Measurements from ENCODE around the gene SLC27A2.
"Not testable (repeated sequence)": the region's sequence is repeated elsewhere in the genome, so short reads cannot be mapped to it uniquely, and the experiment has no call there.

SLC27A2 gene

GRCh38 chr15:50164458-50164857 is 17.5 kb upstream of the SLC27A2 start:
- no peak for DNase-seq

GRCh38 chr15:50166216-50166615 is 15.8 kb upstream of the SLC27A2 start:
- no peak for DNase-seq

- DNase-seq, result no peak
Measured at GRCh38 chr15:50167110-50167509, 14.9 kb upstream of the SLC27A2 start.

GRCh38 chr15:50168379-50168778 is 13.6 kb upstream of the SLC27A2 start:
- DNase-seq, result no peak

DNA sequence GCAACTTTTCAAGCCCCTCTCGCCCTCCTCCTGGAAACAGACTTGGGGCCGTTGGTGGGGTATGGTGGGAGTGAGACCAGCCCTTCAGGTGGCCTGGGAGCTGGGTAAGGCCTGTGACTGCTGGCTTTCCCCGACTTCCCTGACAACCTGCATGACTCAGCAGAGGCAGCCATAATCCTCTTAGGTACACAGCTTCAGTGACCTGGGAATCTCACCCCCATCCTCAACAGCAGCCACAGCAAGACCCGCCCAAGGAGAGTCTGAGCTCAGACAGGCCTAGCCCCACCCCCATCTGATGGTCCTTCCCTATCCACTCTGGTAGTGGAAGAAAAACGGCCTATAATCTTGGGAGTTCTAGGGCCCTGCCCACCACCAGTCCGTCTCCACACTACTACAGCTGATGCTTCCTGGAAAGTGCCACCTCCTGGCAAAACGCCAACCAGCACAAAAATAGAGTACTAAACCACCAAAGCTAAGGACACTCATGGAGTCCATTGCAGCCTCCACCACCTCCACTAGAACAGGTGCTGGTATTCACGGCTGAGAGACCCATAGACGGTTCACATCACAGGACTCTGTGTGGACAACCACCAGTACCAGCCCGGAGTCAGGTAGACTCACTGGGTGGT is 13.1 kb upstream of the SLC27A2 start:
- no peak for DNase-seq

DNA sequence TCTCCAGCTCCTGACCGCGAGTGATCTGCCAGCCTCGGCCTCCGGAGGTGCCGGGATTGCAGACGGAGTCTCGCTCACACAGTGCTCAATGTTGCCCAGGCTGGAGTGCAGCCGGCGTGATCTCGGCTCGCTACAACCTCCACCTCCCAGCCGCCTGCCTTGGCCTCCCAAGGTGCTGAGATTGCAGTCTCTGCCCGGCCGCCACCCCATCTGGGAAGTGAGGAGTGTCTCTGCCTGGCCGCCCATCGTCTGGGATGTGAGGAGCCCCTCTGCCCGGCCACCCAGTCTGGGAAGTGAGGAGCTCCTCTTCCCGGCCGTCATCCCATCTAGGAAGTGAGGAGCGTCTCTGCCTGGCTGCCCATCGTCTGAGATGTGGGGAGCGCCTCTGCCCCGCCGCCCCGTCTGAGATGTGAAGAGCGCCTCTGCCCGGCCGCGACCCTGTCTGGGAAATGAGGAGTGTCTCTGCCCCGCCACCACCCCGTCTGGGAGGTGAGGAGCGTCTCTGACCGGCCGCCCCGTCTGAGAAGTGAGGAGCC is 9.6 kb upstream of the SLC27A2 start:
- not testable (repeated sequence) for DNase-seq

DNA sequence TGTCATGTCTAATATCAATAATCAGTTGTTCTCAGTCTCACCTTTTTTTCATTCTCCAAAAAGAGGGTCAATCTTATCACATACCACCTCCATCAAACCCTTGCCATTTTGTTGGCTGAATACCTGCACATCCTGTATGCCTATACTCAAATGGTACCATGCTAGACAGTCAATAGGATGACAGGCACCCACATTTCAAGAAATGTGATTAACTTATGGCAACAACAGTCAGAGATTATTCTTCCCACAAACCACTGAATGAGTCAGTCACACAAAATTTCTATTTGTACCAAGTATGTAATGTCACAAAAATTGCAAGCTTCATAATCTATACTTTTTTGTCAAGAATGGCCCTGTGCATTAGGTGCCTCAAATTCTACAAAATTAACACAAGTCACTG is 5.1 kb upstream of the SLC27A2 start:
- no peak for DNase-seq

DNA sequence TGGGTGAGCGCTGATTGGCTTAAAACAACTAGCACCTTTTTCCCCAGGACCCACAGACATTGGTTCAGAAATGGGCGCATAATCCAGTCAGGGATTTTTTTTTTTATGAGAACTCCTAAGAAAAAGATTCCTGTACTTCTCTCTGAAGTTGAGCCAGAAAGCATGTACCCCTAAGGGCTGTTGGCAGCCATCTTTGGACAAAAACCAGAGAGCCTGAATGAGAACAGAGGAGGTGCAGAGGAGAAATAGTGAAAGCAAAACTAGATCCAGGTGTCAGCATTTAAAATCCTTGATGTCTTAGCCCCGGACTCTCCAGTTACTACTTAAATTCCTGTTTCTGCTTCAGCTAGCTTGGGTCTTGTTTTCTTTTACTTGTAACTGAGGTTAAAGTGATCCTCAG is 1.9 kb upstream of the SLC27A2 start:
- DNase-seq, result no peak

DNA sequence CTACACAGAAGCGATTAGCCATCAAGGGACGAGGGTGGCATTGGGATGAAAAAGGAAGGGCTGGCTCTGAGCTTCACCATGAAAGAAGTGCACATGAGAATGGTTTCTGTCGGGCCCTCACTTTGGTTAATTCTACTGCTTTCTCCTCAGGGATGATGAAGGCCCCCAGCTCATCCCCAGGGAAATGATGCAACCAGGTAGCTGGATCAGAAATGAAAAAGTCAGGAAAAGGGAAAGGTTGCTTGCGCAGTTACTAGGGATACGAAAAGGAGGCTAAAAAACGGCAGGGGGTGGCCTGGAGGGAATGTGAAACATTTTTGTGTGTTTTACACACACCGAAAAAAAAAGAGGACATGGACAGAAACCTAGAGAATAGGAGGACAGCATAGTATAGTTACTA is 1.4 kb upstream of the SLC27A2 start:
- DNase-seq, result no peak

GRCh38 chr15:50181201-50181968 is 611 bp upstream of the SLC27A2 start:
- no peak for DNase-seq

GRCh38 chr15:50182219-50183013 is 420 bp downstream of the SLC27A2 start:
- peak; percentile 6 for DNase-seq

- no peak for DNase-seq
Measured at GRCh38 chr15:50183112-50183794, 1.3 kb downstream of the SLC27A2 start.

- no peak for DNase-seq
Measured at GRCh38 chr15:50184863-50185504, 3.0 kb downstream of the SLC27A2 start.

DNA sequence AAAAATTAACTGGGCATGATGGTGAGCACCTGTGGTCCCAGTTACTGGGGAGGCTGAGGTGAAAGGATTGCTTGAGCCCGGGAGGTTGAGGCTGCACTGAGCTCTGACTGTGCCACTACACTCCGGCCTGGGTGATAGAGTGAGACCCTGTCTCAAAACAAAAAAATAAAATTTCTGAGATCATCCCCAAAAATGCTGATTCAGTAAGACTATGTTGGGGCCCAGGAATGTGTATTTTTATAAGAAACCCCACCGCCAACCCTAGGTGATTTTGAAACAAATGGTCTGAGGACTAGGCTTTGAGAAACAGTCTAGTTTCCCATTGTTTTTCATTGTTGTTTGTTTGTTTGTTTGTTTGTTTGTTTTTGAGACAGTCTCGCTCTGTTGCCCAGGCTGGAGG is 4.1 kb downstream of the SLC27A2 start:
- no peak for DNase-seq

- DNase-seq, result no peak
Measured at GRCh38 chr15:50186752-50187151, 4.8 kb downstream of the SLC27A2 start.

GRCh38 chr15:50187525-50187924 is 5.5 kb downstream of the SLC27A2 start:
- no peak for DNase-seq

DNA sequence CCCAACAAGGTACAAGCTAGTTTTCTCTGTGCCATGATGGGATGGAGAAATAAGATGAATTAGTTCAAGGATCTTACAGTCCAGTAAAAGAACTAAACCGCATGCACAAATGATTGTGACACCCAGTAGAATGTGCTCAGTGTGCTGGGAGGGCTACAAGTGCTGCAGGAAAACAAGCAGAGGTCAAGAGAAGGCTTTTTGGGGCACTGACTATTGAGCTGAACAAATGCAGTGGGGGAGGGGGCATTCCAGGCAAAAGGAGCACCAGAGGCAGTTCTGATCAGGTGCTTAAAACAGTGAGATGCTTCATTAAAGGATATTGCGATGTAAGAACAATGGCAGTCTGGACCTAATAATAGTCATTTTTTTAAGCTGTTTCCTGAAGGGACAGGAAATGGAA is 6.0 kb downstream of the SLC27A2 start:
- DNase-seq, result no peak

DNA sequence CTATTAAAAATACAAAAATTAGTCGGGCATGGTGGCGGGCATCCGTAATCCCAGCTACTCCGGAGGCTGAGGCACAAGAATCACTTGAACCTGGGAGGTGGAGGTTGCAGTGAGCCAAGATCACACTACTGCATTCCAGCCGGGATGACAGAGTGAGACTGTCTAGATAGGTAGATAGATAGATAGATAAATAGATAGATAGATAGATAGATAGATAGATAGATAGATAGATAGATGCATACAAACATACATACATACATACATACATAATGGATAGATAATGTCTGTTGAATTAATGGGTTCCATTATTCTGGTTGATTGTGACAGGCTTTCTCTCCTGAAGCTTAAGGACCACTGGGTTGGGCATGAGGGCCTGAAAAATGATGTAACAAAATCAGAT is 6.8 kb downstream of the SLC27A2 start:
- not testable (repeated sequence) for DNase-seq

- no peak for DNase-seq
Measured at GRCh38 chr15:50189633-50190032, 7.6 kb downstream of the SLC27A2 start.

DNA sequence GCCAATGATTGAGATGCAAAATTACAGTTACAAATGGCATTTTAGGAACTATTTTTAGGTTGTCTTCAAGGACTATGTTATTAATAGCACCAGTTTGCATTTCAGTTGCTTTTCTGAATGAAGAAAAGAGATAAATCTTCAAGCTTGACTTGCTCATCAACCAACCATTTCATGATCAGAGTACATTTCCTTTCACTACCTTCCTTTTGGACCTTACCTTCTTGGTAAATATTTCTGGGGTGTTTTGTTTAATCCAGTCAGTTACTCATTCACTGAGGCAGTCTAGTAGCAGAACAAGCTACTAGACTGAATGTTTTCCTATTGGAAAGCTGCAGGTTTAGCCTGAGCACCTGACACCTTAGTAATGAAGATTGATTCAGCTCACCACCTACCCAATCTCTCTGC is 8.2 kb downstream of the SLC27A2 start:
- no peak for DNase-seq

GRCh38 chr15:50190723-50191122 is 8.7 kb downstream of the SLC27A2 start:
- no peak for DNase-seq

DNA sequence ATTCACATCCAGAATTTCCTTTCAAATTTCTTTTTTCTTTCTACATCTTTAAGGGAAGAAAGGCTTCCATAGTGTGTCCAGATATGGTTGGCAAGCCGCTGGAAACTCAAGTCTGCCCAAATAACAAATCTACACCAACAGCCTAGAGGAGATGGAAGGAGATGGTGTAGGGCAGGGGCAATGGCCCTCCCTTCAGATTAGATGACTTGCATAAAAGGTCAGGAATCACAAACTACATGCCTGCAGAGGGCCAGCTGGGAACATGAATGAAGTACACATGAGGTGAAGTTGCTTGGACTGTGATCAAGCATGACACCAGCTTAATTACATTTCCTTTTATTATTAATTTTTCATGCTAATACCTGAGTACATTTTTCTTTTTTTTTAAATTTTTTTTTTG is 10.2 kb downstream of the SLC27A2 start:
- no peak for DNase-seq
